CD4-positive, alpha-beta T cell (primary cell): ENCODE measurements around the gene TCFL5. TPM values are rescaled to one million over a fixed set of nuclear protein-coding genes. Genes with fewer than 3 reads are reported as not detected.

Experiments
- ATAC-seq: fragments of 200-7000 bp; cut with Tn5 transposase; one replicate; pipeline ENCODE4 v1.10.0; 2022; ENCODE audit warnings: mild to moderate bottlenecking; ENCODE audit not compliant: poor library complexity
- CTCF ChIA-PET: fragments of 350-600 bp; sonication (Branson Sonifier 250); formaldehyde crosslinking; loops from one replicate; lab custom pipeline; 2021; ENCODE audit warnings: antibody characterized with exemption, inconsistent platforms; lab: Charles Lee
- POLR2A ChIA-PET: fragments of 350-600 bp; sonication (Branson Sonifier 250); formaldehyde crosslinking; loops from one replicate; lab custom pipeline; 2021; ENCODE audit warnings: antibody characterized with exemption, inconsistent platforms; lab: Charles Lee
- DNase-seq, 14 experiments: peaks; one replicate each; pipeline ENCODE4 v3.0.0-alpha.2; 2013 to 2020; ENCODE audit warnings: mixed read lengths in 2 of 14
- H3K27ac ChIP-seq, 2 donors: one replicate each; pipeline versions ENCODE4 v1.5.1 to v1.7.0; 2013; ENCODE audit warnings: low read length in 2 of 2, low read depth in 1 of 2, mild to moderate bottlenecking in 1 of 2
- H3K27me3 ChIP-seq, 2 experiments: 1 replicate in 1 of 2; 2 replicates in 1 of 2; pipeline versions ENCODE4 v1.6.1 to v1.7.0; 2013; ENCODE audit warnings: low read length in 2 of 2, control low read depth in 1 of 2, mild to moderate bottlenecking in 1 of 2, moderate library complexity in 1 of 2; ENCODE audit not compliant: insufficient read depth in 2 of 2, control insufficient read depth in 1 of 2
- H3K36me3 ChIP-seq: one replicate; pipeline ENCODE4 v1.6.1; 2013; ENCODE audit warnings: low read length, control low read depth; ENCODE audit not compliant: insufficient read depth
- H3K4me1 ChIP-seq: one replicate; pipeline ENCODE4 v1.6.1; 2013; ENCODE audit warnings: low read length, control low read depth; ENCODE audit not compliant: insufficient read depth
- H3K4me3 ChIP-seq: one replicate; pipeline ENCODE4 v1.5.1; 2013; ENCODE audit warnings: mild to moderate bottlenecking, low read length, moderate library complexity
- H3K9me3 ChIP-seq, 2 experiments: 1 replicate in 1 of 2; 2 replicates in 1 of 2; pipeline versions ENCODE4 v1.6.1 to v1.7.0; 2013; ENCODE audit warnings: low read length in 2 of 2, mild to moderate bottlenecking in 2 of 2, control low read depth in 1 of 2, moderate library complexity in 1 of 2; ENCODE audit not compliant: control insufficient read depth in 1 of 2, insufficient read depth in 1 of 2
- H3K27ac Mint-ChIP-seq: one replicate; pipeline ENCODE4 v1.8.0; 2020; ENCODE audit warnings: mixed read lengths
- H3K27me3 Mint-ChIP-seq: one replicate; pipeline ENCODE4 v1.8.0; 2021; ENCODE audit warnings: mixed read lengths
- H3K36me3 Mint-ChIP-seq: one replicate; pipeline ENCODE4 v1.8.0; 2021; ENCODE audit warnings: low read depth, mixed read lengths
- H3K4me1 Mint-ChIP-seq: one replicate; pipeline ENCODE4 v1.8.0; 2021; ENCODE audit warnings: low read depth, mixed read lengths
- H3K4me3 Mint-ChIP-seq: one replicate; pipeline ENCODE4 v1.8.0; 2020; ENCODE audit warnings: mild to moderate bottlenecking, mixed read lengths
- H3K9me3 Mint-ChIP-seq: one replicate; pipeline ENCODE4 v1.8.0; 2020; ENCODE audit warnings: mixed read lengths
- CTCF ChIP-seq: fragments of 200-600 bp; IDR thresholded peaks from one replicate; pipeline ENCODE4 v1.8.0; 2022; ENCODE audit warnings: antibody characterized with exemption, mild to moderate bottlenecking
- intact Hi-C, 2 experiments: fragments of 100-400 bp; cut with DNase I in 1 of 2; cut with micrococcal nuclease in 1 of 2; formaldehyde crosslinking; loops; one replicate each; pipeline versions ENCODE4 v1.15.1 to v1.9.0; 2023 to 2025; cut with DNase I, micrococcal nuclease
- total RNA-seq, 174 experiments: library from RNA in 2 of 174; stranded (reverse) in 2 of 174; gene quantifications; one replicate each; pipeline ENCODE4 v1.2.3 and lab custom pipeline; 2021 to 2026

Gene TCFL5
- total RNA-seq, 2 experiments from 2014 or later, result 5.9 to 6.3 TPM

GRCh38 chr20:62846166-62846890, 15.3 kb downstream of the TCFL5 start:
- no peaks in the 10 kb centered on the region for H3K27me3 ChIP-seq
- Mint-ChIP-seq H3K36me3 (peaks cover 17% of the 10 kb centered on the region), H3K4me1 (no peaks in the 10 kb centered on the region), H3K9me3 (no peaks in the 10 kb centered on the region), H3K27me3 (no peaks in the 10 kb centered on the region), H3K27ac (no peak overlapping the region), H3K4me3 (no peak overlapping the region)
- ChIA-PET CTCF (no interaction called here), POLR2A (no interaction called here)
- H3K4me3 ChIP-seq, result no peak overlapping the region
- peaks cover 4% of the 10 kb centered on the region for H3K36me3 ChIP-seq
- ATAC-seq (no peak), DNase-seq (no peak)
- H3K27ac ChIP-seq, result no peak overlapping the region
- TF ChIP-seq CTCF, result no peak
- no peaks in the 10 kb centered on the region for H3K9me3 ChIP-seq
- intact Hi-C loops, result no loop called here
- H3K4me1 ChIP-seq, result no peaks in the 10 kb centered on the region

- no peak for ATAC-seq
- Mint-ChIP-seq H3K36me3 (peaks cover 12% of the 10 kb centered on the region), H3K4me1 (no peaks in the 10 kb centered on the region), H3K27me3 (no peaks in the 10 kb centered on the region), H3K4me3 (no peak overlapping the region), H3K27ac (no peak overlapping the region), H3K9me3 (no peaks in the 10 kb centered on the region)
- no peak overlapping the region for H3K27ac ChIP-seq
- POLR2A ChIA-PET, result no interaction called here
- H3K9me3 ChIP-seq, result no peaks in the 10 kb centered on the region
- H3K4me3 ChIP-seq, result no peak overlapping the region
- CTCF ChIA-PET, result no interaction called here
- intact Hi-C loops, result no loop called here
- peaks cover 3% of the 10 kb centered on the region for H3K36me3 ChIP-seq
- TF ChIP-seq CTCF, result no peak
- H3K4me1 ChIP-seq, result no peaks in the 10 kb centered on the region
- no peaks in the 10 kb centered on the region for H3K27me3 ChIP-seq
- no peak for DNase-seq
Observed at GRCh38 chr20:62845416-62846160, 16.0 kb downstream of the TCFL5 start.

GRCh38 chr20:62844182-62844581, 17.4 kb downstream of the TCFL5 start:
- H3K4me1 Mint-ChIP-seq, result no peaks in the 10 kb centered on the region
- ATAC-seq (no peak), DNase-seq (no peak)
- intact Hi-C loops, result no loop called here
- POLR2A ChIA-PET, result no interaction called here
- no peaks in the 10 kb centered on the region for H3K9me3 ChIP-seq
- no peak overlapping the region for H3K27ac Mint-ChIP-seq
- no peak overlapping the region for H3K4me3 Mint-ChIP-seq
- no peak overlapping the region for H3K27ac ChIP-seq
- H3K9me3 Mint-ChIP-seq, result no peaks in the 10 kb centered on the region
- CTCF ChIA-PET, result no interaction called here
- no peak overlapping the region for H3K4me3 ChIP-seq
- H3K27me3 ChIP-seq, result no peaks in the 10 kb centered on the region
- H3K4me1 ChIP-seq, result no peaks in the 10 kb centered on the region
- peaks cover 3% of the 10 kb centered on the region for H3K36me3 ChIP-seq
- TF ChIP-seq CTCF, result no peak
- H3K36me3 Mint-ChIP-seq, result peaks cover 4% of the 10 kb centered on the region
- no peaks in the 10 kb centered on the region for H3K27me3 Mint-ChIP-seq
